ENCODE data around the gene DENND6B. TPM values are rescaled to one million over a fixed set of nuclear protein-coding genes. Genes with fewer than 3 reads are reported as not detected.

DENND6B gene
- total and polyA plus RNA-seq, 2 donors (not counting 3 experiments of a cell fraction or from before 2014, with no cell fraction given) = 4.1 to 5.9 TPM

- dilution Hi-C loops (cut with MboI; ENCODE audit: extremely low pct_ligation_motif_present, low sequenced_read_pairs) (no loop called here), intact Hi-C loops (cut with micrococcal nuclease) (loop anchor here (5.0 kb wide), 1 partner anchor 38 kb away; the partner anchor contains the start of gene PPP6R2)
- Histone ChIP-seq H3K4me1 (ENCODE audit: control insufficient read depth, extremely low read depth, insufficient read depth, low read length) (peaks cover 33% of the 10 kb centered on the region), H3K4me2 (ENCODE audit: insufficient read depth, low read length) (no peak overlapping the region), H3K9me3 (replicated peaks; ENCODE audit: control insufficient read depth, insufficient read depth, low read length) (no peaks in the 10 kb centered on the region), H3K4me3 (replicated peaks in 1 of 3; ENCODE audit: insufficient read depth in 1 of 3, low read depth in 1 of 3, low read length in 3 of 3) (peak overlapping the region in 1 of 3 experiments; percentile 95), H3K36me3 (ENCODE audit: control insufficient read depth in 2 of 2, extremely low read depth in 1 of 2, insufficient read depth in 2 of 2, low read length in 2 of 2) (peaks cover 0 to 6% of the 10 kb centered on the region in 2 experiments), H3K79me2 (ENCODE audit: control insufficient read depth, insufficient read depth, low read length) (peaks cover 68% of the 10 kb centered on the region), H3K27me3 (ENCODE audit: control insufficient read depth in 2 of 2, insufficient read depth in 2 of 2, low read length in 2 of 2) (no peaks in the 10 kb centered on the region), H3K27ac (ENCODE audit: insufficient read depth, low read depth, low read length) (peak overlapping the region; percentile 79), H4K20me1 (replicated peaks; ENCODE audit: control insufficient read depth, extremely low read depth, insufficient read depth, low read length) (no peaks in the 10 kb centered on the region), H3K9me1 (replicated peaks; ENCODE audit: control insufficient read depth, extremely low read depth, insufficient read depth, low read length) (no peaks in the 10 kb centered on the region), H2AFZ (ENCODE audit: low read depth, low read length) (no peak overlapping the region), H3K9ac (replicated peaks; ENCODE audit: extremely low read depth, insufficient read depth, low read length) (no peak overlapping the region)
- no peak for DNase-seq (ENCODE audit: low read depth, low spot score)
- ChIA-PET CTCF (interaction anchor here (1.0 to 3.6 kb wide), 6 partner anchors 11 to 37 kb away, joined by 3 to 26 read pairs (median 10); no protein-coding TSS in a partner anchor), POLR2A (interaction anchor here (0.9 kb wide), 1 partner anchor 11 kb away, joined by 4 read pairs; no protein-coding TSS in a partner anchor)
- FAIRE-seq = no peak
- BruUV-seq (replicated peaks) = no TSS peak
- TF ChIP-seq POLR2AphosphoS5 (IDR thresholded peaks at IDR 0.05; ENCODE audit: insufficient read depth, low read depth, low read length) (no peak), GATA2 (IDR thresholded peaks at IDR 0.05; ENCODE audit: insufficient read depth, insufficient read length, low read depth, low read length) (no peak), MAX (IDR thresholded peaks at IDR 0.05; ENCODE audit: insufficient read depth, insufficient read length) (no peak), CTCF (IDR thresholded peaks at IDR 0.05; ENCODE audit: extremely low read depth in 1 of 2, insufficient read depth in 1 of 2, low read depth in 1 of 2, low read length in 2 of 2) (no peak), EZH2 (IDR thresholded peaks at IDR 0.05; ENCODE audit: borderline replicate concordance, low read depth, low read length, severe bottlenecking) (no peak), POLR2A (IDR thresholded peaks at IDR 0.05; ENCODE audit: low read depth, low read length) (no peak), MYC (IDR thresholded peaks at IDR 0.05; ENCODE audit: low read depth, low read length) (no peak), FOS (IDR thresholded peaks at IDR 0.05; ENCODE audit: borderline replicate concordance, insufficient read depth, low read length) (no peak), JUN (IDR thresholded peaks at IDR 0.05; ENCODE audit: borderline replicate concordance, insufficient read depth, insufficient read length, low read depth) (no peak)
Measured at GRCh38 chr22:50304528-50305392, 22.1 kb downstream of the DENND6B start.

All from endothelial cell of umbilical vein (primary cell).